NCI-H2029 treated with DMSO at 0.1 percent for 48 hours (cell line): ENCODE measurements around the gene RSAD2.
"Not testable (repeated sequence)": the region's sequence is repeated elsewhere in the genome, so short reads cannot be mapped to it uniquely, and the experiment has no call there.

ENCODE experiments used
- DNase-seq: peaks from one replicate; lab custom pipeline; 2025; lab: John Stamatoyannopoulos, UW

The RSAD2 gene

DNA sequence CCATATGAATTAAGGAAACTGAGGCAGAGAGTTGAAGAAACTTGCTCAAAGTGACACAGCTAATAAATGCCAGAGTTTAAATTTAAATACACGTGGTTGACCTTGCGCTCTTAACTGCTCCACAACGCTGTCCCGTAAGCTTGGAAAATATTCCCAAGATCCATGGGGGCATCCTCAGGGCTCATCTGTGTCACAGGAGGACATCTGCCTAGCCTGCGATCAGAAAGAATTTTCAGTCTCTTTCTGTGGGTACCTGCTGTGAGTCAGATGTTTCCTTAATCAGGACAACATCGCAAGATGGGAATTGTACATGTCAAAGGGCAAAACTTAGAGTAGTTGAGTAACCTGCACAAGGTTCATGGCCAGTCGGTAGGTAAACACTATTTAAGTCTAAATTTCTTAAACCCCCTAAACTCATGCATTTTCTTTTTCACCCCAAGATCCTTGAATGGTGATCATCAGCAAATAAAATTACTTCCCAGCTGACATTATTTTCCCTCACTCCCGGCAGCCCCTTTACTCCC, 13.3 kb upstream of the RSAD2 start:
- no peak for DNase-seq

DNA sequence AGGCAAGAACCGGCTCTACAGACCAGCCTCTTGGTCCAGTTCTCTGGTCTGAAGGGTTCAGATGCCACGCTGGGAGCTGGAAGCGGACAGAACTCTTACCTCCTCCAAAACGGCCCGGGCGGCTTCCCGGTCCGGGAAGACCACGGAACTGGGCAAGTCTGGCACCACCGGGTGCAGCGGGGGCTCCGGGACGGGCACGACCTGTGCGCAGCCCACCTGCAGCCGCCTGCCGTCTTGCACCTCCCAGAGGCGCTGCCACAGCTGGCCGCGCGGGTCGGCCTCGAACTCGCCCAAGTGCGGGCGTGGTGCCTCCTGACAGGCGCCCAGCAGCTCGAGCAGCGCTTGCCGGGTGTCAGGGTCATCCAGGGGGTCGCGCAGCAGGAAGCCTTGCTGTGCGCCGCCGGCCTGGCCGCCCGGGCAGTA, 12.6 kb upstream of the RSAD2 start:
- DNase-seq = no peak

DNA sequence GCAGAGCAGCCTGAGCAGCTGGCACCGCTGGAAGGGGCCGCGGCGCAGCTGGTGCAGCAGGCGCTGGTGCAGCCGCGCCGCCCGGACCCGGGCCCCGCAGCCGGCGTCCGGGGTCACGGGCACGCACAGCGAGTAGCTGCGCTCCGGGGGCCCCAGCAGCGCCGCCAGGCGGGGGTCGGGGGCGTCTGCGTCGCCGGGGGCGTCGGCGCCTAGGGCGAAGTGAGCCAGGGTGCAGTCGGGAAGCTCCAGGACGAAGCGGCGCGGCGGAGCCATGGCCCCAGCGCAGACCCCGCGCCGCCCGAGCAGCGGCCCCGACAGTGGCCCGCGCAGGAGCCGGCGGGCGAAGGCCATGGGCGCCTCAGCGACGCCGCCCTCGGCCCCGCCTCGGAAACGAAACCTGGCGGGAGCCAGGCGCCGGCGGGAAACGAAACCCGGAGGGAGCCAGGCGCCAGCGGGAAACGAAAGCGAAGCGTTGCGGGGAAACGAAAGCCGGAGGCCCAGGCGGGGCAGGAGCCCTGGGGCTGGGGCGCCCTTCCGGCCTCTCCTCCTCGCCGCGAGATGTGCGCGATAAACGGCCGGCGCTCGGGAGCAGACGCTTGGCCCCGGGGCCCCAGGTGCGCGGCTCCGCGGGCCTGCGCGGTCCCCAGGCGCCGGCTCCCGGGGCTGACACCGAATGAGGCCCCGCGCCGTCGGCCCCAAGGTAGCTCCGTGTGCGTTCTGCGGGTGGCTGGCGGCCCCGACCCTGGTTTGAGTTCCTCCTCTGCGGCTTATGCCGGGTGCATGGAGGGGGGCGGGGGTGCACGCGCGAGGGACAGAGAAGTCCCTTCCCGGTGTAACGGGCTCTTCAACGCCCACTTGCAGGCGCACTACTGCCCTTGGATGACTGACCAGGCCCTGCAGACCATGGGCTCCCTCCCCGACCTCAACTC, 12.0 kb upstream of the RSAD2 start, which contains the start of gene CMPK2:
Gene CMPK2 (minus strand): TSS at position 562 of the 929 bp plus-strand sequence. CDS start 211 bp downstream, at position 351.
- DNase-seq = peak; percentile 16

DNA sequence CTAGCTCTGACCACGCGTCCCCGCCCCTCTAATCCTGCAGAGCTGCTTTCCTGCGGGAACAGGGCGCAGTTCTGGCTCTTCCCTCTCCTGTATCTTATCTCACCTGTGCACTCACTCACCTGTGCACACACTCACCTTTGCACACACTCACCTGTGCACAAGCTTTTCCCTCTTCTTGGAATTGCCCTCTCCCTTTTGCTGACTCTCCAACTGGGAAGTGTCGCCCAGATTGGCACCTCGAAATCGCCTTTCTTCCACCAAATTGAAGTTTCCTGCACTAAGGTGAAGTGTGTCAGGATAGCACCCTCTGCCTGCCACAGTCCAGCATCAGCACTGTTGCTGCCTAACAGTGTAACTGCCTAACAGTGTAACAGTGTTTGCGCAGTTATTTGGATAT, 11.3 kb upstream of the RSAD2 start:
- DNase-seq = peak; percentile 41

DNA sequence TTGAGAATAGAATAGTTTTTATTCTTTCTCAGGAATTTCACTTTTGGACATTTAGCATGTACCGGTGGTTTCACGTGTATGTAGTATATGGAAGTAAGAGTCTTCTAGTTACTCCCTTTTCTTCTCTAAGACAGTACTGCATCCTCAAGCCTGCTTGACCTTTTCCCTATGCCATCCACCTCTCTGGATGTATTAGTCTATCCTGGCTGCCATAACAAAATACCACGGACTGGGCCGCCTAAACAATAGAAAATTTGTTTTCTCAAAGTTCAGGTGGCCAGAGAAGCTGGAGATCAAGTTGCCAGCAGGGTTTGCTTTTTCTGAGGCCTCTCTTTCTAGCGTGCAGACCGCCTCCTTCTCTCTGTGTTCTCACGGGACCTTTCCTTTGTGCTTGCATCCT, 10.6 kb upstream of the RSAD2 start:
- DNase-seq = no peak

DNA sequence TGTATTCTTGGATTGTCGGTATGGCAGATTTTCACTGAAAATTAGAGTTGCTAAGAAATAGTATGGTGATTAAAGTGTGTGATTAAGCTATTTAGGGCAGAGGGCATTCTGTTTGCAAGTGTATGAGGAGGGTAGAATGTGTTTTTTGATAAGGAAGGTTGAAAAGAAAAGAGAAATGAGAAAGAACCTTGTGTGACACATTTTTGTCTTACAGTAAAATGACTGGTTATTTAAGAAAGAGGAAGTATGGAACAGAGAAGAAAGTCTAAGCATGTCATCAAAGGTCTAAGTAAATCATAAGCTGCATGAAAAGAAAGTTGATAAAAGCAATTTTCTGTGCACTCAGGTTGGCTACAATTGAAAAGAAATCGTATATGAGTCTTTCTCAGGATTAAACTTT, 5.2 kb upstream of the RSAD2 start:
- DNase-seq = no peak

DNA sequence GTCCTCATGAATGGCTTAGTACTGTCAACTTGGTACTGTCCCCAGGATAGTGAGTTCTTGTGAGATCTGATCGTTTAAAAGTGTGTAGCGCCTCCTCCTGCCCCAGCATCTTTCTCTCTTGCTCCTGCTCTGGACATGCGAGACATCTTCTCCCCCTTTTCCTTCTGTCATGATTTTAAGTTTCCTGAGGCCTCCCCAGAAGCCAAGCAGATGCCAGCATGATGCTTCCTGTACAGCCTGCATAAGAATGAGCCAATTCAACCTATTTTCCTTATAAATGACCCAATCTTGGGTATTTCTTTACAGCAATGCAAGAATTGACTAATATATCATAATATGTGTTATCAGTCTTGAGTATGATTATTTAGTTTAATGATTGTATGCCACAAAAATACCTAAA, 3.5 kb upstream of the RSAD2 start:
- no peak for DNase-seq

DNA sequence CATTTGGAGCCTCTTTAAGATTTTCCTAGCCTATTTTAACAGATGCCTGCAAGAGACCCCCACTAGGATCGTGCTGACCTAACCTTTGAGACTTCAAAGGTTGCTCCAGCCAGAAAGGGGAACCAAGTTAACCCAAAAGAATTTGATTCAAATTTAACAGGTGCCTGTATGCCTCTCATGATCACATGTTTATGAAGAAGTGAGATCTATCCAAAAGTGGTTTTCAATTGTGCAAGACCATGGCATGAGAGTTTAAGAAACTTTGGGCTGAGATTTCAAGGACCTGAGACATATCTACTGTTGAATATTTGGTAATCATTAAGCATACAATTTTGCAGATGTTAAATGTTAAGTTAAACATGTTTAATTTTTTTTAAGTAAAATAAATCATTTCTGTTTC, 1.3 kb upstream of the RSAD2 start:
- DNase-seq = no peak

DNA sequence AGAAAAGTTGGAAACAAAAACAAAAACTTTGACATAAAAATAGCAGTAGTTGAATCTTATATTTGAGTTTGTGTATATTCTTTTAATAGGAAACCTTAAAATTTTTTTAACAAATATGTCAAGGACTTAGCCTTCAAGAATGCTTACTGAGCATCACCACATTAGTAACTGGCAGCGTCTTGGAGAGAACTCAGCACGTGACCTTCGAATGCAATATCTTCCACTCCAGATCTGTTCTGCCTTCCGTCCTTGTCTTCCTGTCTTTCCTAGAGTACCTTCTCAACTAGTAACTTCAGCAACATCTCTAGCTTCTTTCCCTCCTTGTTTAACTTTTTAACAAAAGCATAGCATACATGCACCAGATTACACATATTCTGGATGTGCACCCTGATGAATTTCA, 972 bp downstream of the RSAD2 start:
- no peak for DNase-seq

DNA sequence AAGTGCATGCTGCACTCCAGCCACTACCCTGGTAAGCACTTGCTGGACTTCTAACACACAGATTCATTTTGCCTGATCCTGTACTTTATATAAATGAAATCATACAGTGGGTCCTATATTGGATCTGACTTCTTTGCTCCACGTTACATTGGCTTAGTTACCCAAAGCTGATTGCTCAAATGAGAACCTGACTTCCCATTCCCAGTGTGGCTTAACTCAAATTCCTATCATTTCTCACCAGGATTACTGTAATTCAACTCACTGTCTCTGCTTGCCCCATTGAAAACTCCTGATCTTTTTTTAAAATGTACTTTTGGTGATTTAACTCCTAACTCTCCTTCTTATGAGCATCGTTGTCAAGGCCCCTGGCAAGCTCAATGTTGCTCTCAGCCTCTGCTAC, 1.4 kb downstream of the RSAD2 start:
- DNase-seq = no peak

DNA sequence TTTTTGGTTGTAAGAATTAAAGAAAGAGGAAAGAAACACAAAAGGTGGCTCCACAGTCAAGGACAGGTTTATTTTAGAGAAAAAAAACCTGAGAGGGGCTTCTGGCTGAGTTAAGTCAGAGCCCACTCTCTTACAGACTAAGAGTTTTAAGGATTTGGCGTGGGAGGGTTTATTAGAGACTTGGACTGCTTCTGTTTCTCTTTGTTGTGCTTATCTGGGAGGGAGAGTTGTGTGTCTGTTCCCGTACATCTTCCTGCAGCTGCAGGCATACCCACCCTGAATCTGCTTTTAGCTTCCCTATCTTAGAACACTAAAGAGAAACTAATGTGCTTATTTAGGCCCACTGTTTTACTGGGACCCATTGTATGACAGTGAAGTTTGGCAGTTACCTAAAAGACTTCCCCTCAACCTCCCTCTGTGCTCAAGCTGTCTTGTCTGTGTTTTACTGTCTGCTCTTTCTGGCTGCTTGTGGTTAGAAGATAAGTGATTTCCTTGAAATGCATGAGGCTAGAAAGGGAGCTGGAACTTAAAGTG, 2.7 kb downstream of the RSAD2 start:
- DNase-seq = no peak

DNA sequence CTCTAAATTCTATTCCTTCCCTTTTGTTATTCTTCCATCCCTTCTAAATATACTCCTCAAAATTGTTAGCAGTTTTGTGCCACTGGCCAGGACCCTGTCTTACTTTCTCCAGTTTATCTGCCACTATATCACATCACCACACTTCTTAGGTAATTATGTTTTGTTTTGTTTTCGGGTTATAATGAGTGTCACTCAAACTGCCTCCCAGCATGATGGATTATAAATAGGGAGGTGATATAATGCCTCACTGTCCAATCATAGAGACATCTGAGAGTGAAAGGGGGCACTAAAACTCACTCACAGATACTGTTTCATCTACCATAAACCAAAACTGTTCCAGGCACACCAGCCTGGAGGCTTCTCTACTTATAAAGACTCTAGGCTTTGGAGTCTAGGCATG, 3.5 kb downstream of the RSAD2 start:
- DNase-seq = no peak

DNA sequence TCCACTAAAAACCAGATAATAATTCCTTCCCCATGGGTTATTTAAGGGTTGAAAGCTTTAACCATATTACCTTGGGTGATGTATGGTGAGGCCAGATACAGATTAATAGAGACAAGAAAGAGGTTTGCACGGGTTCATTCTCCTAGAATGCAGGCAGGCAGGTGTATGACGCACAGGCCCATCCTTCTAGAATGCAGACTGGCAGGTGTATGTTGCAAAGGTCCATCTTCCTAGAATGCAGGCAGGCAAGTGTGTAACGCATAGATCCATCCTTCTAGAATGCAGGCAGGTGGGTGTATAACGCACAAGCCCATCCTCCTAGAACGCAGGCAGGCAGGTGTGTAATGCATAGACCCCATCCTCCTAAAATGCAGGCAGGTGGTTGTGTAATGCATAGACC, 3.9 kb downstream of the RSAD2 start:
- DNase-seq = no peak

DNA sequence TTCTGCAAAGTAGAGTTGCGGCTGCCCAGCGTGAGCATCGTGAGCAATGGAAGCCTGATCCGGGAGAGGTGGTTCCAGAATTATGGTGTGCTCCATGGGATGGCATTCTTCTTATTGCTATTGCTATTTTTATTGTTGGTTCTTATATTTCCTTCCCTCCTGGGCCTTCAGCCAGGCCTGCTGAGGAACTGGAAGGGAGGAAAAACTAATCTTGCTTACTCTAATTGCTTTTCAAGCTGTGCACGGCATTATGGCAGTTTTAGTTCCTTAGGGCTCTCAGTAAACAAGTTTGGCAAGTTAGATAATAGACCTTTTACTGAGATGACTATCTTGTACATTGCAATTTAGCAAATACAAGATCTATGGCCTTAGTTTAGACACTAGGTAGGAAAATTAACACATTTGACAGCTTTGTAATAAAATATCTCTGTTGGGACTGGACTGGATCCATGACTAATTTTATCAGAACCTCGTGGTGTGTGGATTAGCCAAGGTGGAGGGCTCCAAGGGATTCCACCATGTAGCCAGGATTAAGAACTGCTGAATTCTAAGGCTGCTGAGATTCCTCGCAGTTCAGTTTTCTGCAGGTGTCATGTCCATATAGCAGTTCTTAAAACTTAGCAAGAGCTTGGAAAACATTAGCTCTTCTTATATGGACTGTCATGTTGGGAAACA, 6.0 kb downstream of the RSAD2 start:
- DNase-seq = no peak

DNA sequence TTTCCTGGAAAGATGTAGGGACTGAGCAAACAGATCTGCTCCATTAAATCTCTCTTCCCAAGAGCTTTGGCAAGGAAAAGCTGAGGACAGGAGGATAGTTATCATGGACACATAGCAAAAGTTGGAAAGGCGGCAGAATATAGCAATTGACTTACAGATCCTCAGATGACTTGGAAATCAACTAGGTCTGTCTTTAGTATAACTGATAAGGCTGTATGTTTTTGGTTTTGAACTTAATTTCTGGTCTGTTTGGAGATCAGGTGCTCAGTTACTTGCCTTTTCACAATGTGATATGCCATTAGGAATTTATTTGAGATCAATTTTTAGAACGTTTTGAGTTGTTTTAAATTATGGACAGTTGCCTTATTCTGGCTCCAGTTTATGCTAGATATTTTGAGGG, 8.0 kb downstream of the RSAD2 start:
- no peak for DNase-seq

DNA sequence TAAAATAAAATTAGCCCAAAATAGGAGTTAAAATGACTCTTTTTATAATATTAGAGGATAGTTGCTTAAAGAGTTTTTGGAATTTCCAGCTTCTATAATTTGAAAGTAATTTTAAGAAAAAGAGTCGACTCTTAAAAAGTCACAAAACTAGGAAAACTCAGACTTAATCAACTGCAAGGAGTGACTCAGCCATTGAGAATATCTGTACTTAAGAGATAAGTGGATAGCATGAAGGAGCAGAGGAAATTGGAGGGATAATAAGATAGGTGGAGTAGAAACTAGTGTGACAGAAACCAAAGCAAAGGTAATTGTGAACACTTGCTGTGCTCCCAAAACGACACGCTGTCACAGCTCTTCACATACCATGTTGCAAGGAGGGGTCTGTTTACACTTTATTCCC, 8.4 kb downstream of the RSAD2 start:
- no peak for DNase-seq

DNA sequence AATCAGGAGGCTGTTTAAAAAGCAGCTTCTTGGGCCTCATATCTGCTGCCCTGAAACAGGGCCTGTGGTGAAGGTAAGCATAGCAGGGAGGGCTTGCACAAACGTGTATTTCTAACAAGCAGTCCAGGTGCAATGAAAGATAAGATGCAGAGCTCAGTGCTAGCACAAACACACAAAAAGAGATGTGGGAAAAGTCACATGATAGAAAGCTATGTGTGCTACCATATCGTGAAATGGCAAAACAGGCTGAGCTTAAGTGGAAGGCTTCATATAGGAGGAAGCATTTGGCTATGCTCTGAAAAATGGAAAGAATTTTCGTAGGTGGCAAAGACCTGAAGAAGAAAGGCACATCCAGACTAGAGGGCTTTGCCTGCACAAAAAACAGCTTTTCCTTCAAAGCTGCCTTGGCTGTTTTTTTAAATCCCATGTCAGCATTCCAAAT, 10.2 kb downstream of the RSAD2 start:
- DNase-seq = no peak

DNA sequence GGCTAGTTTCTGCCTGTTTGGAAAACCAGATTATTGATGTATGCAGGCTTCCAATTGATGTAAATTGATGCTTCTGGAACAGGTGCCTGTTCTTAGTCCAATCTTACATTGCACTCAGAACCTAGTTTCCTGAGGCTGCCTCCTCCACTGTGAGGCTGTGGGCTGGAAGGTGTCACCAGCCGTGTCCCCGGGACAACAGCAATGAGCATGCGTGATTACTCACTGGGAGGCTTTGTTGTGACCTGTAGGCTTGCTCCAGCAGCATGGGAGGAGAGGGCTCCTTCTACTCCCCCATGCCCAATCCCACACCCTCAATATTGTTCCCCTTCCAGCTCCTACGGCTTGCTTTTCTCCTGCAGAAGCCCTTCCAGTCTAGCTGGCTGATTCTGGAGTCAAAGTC, 11.1 kb downstream of the RSAD2 start:
- DNase-seq = no peak

DNA sequence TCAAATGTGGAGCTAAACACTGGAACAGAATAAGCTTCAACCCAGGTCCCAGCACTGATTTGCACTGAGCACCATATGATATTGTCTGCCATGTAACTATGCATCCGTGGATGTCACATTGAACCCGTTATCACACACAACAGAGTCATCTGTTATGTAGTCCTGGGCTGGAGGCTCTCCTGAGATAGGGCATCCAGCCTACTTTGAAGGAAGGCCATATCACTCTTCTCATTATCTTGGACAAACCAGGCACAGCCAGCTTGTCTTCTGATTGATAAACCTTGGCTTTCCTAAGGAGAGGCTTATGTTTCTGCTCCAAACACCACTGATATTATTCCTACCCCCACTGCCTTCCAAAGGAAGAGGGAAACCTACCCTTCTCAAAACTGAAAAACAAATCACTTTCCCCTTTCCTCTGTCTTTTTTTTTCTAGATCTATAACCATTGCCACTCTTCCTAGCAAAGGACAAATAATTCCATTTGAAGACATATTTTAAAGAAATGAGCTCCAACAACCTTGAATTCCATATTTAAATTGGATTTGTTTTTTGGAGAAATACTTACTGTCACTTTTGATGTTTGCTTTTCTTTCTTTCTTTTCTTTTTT, 16.4 kb downstream of the RSAD2 start:
- no peak for DNase-seq

DNA sequence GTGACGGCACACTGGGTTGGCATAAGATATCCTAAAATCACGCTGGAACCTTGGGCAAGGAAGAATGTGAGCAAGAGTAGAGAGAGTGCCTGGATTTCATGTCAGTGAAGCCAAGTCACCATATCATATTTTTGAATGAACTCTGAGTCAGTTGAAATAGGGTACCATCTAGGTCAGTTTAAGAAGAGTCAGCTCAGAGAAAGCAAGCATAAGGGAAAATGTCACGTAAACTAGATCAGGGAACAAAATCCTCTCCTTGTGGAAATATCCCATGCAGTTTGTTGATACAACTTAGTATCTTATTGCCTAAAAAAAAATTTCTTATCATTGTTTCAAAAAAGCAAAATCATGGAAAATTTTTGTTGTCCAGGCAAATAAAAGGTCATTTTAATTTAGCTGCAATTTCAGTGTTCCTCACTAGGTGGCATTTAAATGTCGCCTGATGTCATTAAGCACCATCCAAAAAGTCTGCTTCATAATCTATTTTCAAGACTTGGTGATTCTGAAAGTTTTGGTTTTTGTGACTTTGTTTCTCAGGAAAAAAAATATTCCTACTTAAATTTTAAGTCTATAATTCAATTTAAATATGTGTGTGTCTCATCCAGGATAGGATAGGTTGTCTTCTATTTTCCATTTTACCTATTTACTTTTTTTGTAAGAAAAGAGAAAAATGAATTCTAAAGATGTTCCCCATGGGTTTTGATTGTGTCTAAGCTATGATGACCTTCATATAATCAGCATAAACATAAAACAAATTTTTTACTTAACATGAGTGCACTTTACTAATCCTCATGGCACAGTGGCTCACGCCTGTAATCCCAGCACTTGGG, 19.6 kb downstream of the RSAD2 start:
- no peak for DNase-seq

DNA sequence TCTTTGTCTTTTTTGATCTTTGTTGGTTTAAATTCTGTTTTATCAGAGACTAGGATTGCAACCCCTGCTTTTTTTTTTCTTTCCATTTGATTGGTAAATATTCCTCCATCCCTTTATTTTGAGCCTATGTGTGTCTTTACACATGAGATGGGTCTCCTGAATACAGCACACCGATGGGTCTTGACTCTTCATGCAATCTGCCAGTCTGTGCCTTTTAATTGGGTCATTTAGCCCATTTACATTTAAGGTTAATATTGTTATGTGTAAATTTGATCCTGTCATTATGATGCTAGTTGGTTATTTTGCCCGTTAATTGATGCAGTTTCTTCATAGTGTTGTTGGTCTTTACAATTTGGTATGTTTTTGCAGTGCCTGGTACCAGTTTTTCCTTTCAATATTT, 25.0 kb downstream of the RSAD2 start:
- not testable (repeated sequence) for DNase-seq
